ENCODE data around the gene SLC22A2. TPM values are rescaled to one million over a fixed set of nuclear protein-coding genes. Genes with fewer than 3 reads are reported as not detected.

Gene SLC22A2
- total and polyA plus RNA-seq, 2 of the 13 experiments (the other 11 are each of a cell fraction or from before 2014, with no cell fraction given) = not detected

DNA sequence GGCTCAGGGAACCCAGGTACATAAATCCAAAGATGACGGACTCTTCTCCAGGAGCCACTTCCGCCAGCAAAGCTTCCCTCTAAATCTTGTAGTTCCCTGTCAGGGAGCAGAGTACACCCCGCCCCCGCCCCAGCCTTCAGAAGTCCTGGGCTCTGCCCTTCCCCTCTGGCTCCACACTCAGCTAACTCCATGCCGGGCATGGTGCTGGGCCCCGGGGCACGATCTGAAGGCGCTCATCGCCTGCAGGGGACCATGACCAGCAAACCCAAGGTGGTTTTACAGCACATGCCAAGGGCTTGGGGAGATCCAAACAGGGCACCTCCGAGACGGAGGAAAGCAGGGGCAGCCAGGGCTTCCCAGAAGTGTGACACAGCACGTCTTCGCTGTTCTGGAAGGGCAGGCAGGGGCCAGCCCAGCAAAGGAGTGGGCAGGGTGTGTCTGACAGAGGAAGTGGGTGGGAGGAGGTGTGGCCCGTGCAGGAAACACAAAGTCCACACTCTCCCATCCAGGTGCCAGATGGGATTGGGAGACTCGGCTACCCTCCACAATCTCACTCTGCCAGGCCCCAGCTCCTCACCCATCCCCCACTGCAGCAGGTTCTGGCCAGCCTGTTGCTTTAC, 41.6 kb upstream of the SLC22A2 start (continued):
- TF ChIP-seq, protein P1, sequence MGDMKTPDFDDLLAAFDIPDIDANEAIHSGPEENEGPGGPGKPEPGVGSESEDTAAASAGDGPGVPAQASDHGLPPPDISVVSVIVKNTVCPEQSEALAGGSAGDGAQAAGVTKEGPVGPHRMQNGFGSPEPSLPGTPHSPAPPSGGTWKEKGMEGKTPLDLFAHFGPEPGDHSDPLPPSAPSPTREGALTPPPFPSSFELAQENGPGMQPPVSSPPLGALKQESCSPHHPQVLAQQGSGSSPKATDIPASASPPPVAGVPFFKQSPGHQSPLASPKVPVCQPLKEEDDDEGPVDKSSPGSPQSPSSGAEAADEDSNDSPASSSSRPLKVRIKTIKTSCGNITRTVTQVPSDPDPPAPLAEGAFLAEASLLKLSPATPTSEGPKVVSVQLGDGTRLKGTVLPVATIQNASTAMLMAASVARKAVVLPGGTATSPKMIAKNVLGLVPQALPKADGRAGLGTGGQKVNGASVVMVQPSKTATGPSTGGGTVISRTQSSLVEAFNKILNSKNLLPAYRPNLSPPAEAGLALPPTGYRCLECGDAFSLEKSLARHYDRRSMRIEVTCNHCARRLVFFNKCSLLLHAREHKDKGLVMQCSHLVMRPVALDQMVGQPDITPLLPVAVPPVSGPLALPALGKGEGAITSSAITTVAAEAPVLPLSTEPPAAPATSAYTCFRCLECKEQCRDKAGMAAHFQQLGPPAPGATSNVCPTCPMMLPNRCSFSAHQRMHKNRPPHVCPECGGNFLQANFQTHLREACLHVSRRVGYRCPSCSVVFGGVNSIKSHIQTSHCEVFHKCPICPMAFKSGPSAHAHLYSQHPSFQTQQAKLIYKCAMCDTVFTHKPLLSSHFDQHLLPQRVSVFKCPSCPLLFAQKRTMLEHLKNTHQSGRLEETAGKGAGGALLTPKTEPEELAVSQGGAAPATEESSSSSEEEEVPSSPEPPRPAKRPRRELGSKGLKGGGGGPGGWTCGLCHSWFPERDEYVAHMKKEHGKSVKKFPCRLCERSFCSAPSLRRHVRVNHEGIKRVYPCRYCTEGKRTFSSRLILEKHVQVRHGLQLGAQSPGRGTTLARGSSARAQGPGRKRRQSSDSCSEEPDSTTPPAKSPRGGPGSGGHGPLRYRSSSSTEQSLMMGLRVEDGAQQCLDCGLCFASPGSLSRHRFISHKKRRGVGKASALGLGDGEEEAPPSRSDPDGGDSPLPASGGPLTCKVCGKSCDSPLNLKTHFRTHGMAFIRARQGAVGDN (CRISPR knock-in tag; IDR thresholded peaks at IDR 0.05) = peak; percentile 69
- TF ChIP-seq NKX3-1 (CRISPR knock-in tag; IDR thresholded peaks at IDR 0.05) (no peak), NRL (CRISPR knock-in tag; IDR thresholded peaks at IDR 0.05; ENCODE audit: borderline replicate concordance) (peak; percentile 49; the same call in 1 of the 2 replicates), ZMYM4 (CRISPR knock-in tag; IDR thresholded peaks at IDR 0.05) (peak; percentile 46; the same call in 1 of the 2 replicates), NFKB2 (CRISPR knock-in tag; IDR thresholded peaks at IDR 0.05; ENCODE audit: borderline replicate concordance) (peak; percentile 37; the same call in 1 of the 2 replicates), GFI1 (CRISPR knock-in tag; IDR thresholded peaks at IDR 0.05; ENCODE audit: borderline replicate concordance) (no peak), THAP11 (CRISPR knock-in tag; IDR thresholded peaks at IDR 0.05) (no peak), HNF4A (CRISPR knock-in tag; IDR thresholded peaks at IDR 0.05) (peak; percentile 48; the same call in 1 of the 2 replicates), SALL2 (CRISPR knock-in tag; IDR thresholded peaks at IDR 0.05) (0 out of 2 replicates have a peak, but pooled peaks have one; percentile 34), SP5 (CRISPR knock-in tag; IDR thresholded peaks at IDR 0.05; ENCODE audit: borderline replicate concordance, low read depth) (peak; percentile 44; the same call in 1 of the 2 replicates), MYC (CRISPR knock-in tag; IDR thresholded peaks at IDR 0.05; ENCODE audit: borderline replicate concordance) (peak; percentile 34; the same call in 1 of the 2 replicates), ZNF281 (CRISPR knock-in tag; IDR thresholded peaks at IDR 0.05; ENCODE audit: borderline replicate concordance) (peak; percentile 78), HOXA3 (CRISPR knock-in tag; IDR thresholded peaks at IDR 0.05) (peak; percentile 23; the same call in 1 of the 2 replicates), ZNF598 (CRISPR knock-in tag; IDR thresholded peaks at IDR 0.05; ENCODE audit: borderline replicate concordance) (peak; percentile 20; the same call in 1 of the 2 replicates), ZNF724P (CRISPR knock-in tag; IDR thresholded peaks at IDR 0.05; ENCODE audit: borderline replicate concordance) (no peak)
- TF ChIP-seq, protein P2, sequence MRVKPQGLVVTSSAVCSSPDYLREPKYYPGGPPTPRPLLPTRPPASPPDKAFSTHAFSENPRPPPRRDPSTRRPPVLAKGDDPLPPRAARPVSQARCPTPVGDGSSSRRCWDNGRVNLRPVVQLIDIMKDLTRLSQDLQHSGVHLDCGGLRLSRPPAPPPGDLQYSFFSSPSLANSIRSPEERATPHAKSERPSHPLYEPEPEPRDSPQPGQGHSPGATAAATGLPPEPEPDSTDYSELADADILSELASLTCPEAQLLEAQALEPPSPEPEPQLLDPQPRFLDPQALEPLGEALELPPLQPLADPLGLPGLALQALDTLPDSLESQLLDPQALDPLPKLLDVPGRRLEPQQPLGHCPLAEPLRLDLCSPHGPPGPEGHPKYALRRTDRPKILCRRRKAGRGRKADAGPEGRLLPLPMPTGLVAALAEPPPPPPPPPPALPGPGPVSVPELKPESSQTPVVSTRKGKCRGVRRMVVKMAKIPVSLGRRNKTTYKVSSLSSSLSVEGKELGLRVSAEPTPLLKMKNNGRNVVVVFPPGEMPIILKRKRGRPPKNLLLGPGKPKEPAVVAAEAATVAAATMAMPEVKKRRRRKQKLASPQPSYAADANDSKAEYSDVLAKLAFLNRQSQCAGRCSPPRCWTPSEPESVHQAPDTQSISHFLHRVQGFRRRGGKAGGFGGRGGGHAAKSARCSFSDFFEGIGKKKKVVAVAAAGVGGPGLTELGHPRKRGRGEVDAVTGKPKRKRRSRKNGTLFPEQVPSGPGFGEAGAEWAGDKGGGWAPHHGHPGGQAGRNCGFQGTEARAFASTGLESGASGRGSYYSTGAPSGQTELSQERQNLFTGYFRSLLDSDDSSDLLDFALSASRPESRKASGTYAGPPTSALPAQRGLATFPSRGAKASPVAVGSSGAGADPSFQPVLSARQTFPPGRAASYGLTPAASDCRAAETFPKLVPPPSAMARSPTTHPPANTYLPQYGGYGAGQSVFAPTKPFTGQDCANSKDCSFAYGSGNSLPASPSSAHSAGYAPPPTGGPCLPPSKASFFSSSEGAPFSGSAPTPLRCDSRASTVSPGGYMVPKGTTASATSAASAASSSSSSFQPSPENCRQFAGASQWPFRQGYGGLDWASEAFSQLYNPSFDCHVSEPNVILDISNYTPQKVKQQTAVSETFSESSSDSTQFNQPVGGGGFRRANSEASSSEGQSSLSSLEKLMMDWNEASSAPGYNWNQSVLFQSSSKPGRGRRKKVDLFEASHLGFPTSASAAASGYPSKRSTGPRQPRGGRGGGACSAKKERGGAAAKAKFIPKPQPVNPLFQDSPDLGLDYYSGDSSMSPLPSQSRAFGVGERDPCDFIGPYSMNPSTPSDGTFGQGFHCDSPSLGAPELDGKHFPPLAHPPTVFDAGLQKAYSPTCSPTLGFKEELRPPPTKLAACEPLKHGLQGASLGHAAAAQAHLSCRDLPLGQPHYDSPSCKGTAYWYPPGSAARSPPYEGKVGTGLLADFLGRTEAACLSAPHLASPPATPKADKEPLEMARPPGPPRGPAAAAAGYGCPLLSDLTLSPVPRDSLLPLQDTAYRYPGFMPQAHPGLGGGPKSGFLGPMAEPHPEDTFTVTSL (CRISPR knock-in tag; IDR thresholded peaks at IDR 0.05; ENCODE audit: borderline replicate concordance) = no peak

Data from HepG2 (cell line).